Astrocyte of the cerebellum (primary cell): ENCODE data around the gene AKT3.

Experiments
- DNase-seq: peaks from one replicate; pipeline ENCODE4 v3.0.0-alpha.2; 2011; ENCODE audit warnings: low read depth
- H3K4me3 ChIP-seq: 2 replicates; pipeline ENCODE4 v1.5.1; 2011; ENCODE audit warnings: mild to moderate bottlenecking, low read depth, low read length, moderate library complexity
- in situ Hi-C: cut with HindIII; loops from 2 replicates; pipeline ENCODE4 v1.10.0; 2017; ENCODE audit warnings: low sequenced_read_pairs
- TF ChIP-seq, protein P1 (sequence below): IDR thresholded peaks from 2 replicates; pipeline ENCODE4 v1.5.1; 2012; ENCODE audit warnings: low read length, low read depth, moderate library complexity, mild to moderate bottlenecking; ENCODE audit errors: missing control alignments

AKT3 gene

GRCh38 chr1:243461700-243462099 lies 388.3 kb downstream of the AKT3 start:
- TF ChIP-seq, protein P1, sequence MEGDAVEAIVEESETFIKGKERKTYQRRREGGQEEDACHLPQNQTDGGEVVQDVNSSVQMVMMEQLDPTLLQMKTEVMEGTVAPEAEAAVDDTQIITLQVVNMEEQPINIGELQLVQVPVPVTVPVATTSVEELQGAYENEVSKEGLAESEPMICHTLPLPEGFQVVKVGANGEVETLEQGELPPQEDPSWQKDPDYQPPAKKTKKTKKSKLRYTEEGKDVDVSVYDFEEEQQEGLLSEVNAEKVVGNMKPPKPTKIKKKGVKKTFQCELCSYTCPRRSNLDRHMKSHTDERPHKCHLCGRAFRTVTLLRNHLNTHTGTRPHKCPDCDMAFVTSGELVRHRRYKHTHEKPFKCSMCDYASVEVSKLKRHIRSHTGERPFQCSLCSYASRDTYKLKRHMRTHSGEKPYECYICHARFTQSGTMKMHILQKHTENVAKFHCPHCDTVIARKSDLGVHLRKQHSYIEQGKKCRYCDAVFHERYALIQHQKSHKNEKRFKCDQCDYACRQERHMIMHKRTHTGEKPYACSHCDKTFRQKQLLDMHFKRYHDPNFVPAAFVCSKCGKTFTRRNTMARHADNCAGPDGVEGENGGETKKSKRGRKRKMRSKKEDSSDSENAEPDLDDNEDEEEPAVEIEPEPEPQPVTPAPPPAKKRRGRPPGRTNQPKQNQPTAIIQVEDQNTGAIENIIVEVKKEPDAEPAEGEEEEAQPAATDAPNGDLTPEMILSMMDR, result no peak
- H3K4me3 ChIP-seq, result no peak overlapping the region
- DNase-seq, result no peak
- in situ Hi-C loops, result no loop called here

- in situ Hi-C loops, result no loop called here
- DNase-seq, result no peak
- TF ChIP-seq, protein P1, result no peak
- no peak overlapping the region for H3K4me3 ChIP-seq
Observed at GRCh38 chr1:243459059-243459458, 391.0 kb downstream of the AKT3 start.

DNA sequence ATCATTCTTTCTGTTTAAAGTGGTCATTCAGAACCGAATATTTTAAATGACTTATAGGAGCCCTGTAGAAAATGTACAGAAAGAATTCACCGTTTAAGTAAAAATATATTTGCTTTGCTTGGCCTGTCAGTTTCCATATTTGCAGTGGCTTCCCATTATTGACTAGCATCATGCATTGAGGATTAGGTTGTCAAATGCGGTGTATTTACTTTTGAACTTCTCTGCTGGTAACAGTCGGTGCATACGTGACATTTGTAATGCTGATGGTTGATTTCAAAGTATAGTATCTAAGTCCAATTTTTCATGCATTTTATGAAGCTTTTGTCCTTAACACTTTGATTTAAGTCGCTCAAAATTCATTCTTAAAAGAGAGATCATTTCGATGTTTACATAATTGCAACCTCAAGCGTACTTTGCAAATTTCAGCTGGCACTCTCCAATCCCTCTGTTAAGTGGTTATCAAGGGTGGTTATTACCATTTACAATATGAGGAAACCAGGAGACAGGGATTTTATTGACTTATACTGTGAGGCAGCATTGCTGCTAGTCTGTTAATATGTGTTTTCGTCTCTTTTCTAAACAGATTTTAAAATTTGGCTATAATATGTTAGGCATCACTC lies 392.6 kb downstream of the AKT3 start:
- in situ Hi-C loops, result no loop called here
- no peak overlapping the region for H3K4me3 ChIP-seq
- TF ChIP-seq, protein P1, result no peak
- DNase-seq, result no peak

DNA sequence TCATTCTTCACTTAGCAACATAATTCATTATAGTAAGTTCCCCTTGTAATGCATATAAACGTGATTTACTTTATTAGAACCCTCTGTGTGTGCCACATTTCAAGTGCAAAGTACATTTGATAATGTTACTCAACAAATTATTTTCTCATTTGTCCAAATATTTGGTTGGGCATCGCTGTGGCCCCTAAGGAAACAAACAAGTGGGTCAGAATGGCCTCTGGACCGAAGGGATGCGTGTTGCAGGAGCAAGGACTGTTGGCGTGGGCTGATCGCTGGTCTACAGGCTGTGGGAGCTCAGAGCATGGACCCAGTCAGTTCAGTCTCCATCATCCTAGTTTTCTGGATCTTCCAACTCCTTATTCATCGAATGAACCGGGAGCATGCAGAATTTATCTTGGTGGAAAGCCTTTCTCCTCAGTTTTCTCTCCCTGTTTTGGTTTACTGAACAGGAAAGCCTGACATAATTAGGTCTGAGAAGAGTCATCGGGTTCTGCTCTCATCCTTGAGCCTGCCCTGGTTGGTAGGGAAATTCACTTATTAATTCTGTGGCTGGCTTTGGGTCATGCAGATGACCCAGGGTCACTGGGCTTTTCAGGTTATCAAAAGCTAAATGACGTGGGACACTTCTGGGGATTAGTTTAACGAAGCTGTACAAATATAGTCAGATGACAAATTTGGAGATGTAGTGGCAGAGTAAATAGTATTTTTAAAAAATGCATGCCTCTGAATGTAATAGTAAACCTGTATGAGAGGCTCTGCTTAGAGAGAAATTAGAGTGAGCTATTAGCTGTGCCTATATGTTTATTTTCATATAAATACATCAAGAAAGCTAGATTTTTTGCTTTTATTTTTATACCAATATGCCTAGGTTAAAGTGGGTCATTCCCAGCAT lies 394.0 kb downstream of the AKT3 start:
- H3K4me3 ChIP-seq, result no peak overlapping the region
- TF ChIP-seq, protein P1, result no peak
- no peak for DNase-seq
- in situ Hi-C loops, result no loop called here

- TF ChIP-seq, protein P1, result no peak
- in situ Hi-C loops, result no loop called here
Observed at GRCh38 chr1:243454328-243454997, 395.6 kb downstream of the AKT3 start.

DNA sequence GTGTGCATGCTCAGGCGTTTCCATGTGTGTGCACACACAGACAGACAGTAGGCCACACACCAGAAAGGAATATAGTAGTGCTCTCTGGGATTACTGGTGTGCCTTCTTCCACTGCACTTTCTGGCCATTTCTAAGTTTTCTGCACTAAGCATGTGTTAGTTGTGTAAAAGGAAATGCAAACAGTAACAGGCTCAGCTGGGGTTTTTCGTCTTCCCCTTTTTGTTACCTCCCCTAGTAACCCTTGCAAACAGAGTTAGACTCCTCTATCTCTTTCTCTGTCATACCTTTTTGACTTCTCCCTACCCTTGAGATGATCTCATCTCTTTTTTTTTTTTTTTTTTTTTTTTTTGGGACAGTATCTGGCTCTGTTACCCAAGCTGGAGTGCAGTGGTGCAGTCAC lies 398.0 kb downstream of the AKT3 start:
- no peak for DNase-seq
- no peak overlapping the region for H3K4me3 ChIP-seq
- in situ Hi-C loops, result no loop called here
- TF ChIP-seq, protein P1, result no peak

More at GRCh38 chr1:243454328-243454997, 395.6 kb downstream of the AKT3 start:
- no peak overlapping the region for H3K4me3 ChIP-seq
- DNase-seq, result no peak
